ENCODE measurements around the gene NPAS3.

NPAS3 gene

GRCh38 chr14:33191855-33192254 lies 253.2 kb downstream of the NPAS3 start:
- no peaks in the 10 kb centered on the region for H3K27me3 ChIP-seq (replicated peaks; ENCODE audit: insufficient read depth, low read length)
- H3K4me3 ChIP-seq (ENCODE audit: low read length): no peak overlapping the region
- H2AFZ ChIP-seq (ENCODE audit: low read length): no peak overlapping the region
- TF ChIP-seq EZH2phosphoT487 (IDR thresholded peaks at IDR 0.05; ENCODE audit: low read length) (no peak), CTCF (IDR thresholded peaks at IDR 0.05; ENCODE audit: low read length) (no peak), EZH2 (optimal IDR thresholded peaks at IDR 0.05; ENCODE audit: low read depth, low read length) (no peak)
- H3K36me3 ChIP-seq (replicated peaks; ENCODE audit: insufficient read depth, low read length): no peaks in the 10 kb centered on the region
- H3K9ac ChIP-seq (ENCODE audit: low read length): no peak overlapping the region
- no peaks in the 10 kb centered on the region for H3F3A ChIP-seq (ENCODE audit: insufficient read depth, low read length)
- no peaks in the 10 kb centered on the region for H3K79me2 ChIP-seq (ENCODE audit: low read length)
- no peaks in the 10 kb centered on the region for H3K9me3 ChIP-seq (replicated peaks; ENCODE audit: insufficient read depth, low read length)
- no peak overlapping the region for H3K4me2 ChIP-seq (ENCODE audit: low read depth, low read length)
- H3K9me2 ChIP-seq (replicated peaks; ENCODE audit: insufficient read depth, low read length): no peaks in the 10 kb centered on the region
- H3K4me1 ChIP-seq (ENCODE audit: low read length): no peaks in the 10 kb centered on the region
- no peak for DNase-seq
- H4K20me1 ChIP-seq (ENCODE audit: insufficient read depth, low read length): no peaks in the 10 kb centered on the region
- H3K27ac ChIP-seq (ENCODE audit: low read length): no peak overlapping the region

- no peak for DNase-seq
- H3F3A ChIP-seq (ENCODE audit: insufficient read depth, low read length): no peaks in the 10 kb centered on the region
- no peaks in the 10 kb centered on the region for H3K9me3 ChIP-seq (replicated peaks; ENCODE audit: insufficient read depth, low read length)
- no peaks in the 10 kb centered on the region for H3K79me2 ChIP-seq (ENCODE audit: low read length)
- no peaks in the 10 kb centered on the region for H3K9me2 ChIP-seq (replicated peaks; ENCODE audit: insufficient read depth, low read length)
- H3K27me3 ChIP-seq (replicated peaks; ENCODE audit: insufficient read depth, low read length): no peaks in the 10 kb centered on the region
- no peaks in the 10 kb centered on the region for H3K36me3 ChIP-seq (replicated peaks; ENCODE audit: insufficient read depth, low read length)
- no peak overlapping the region for H3K4me3 ChIP-seq (ENCODE audit: low read length)
- H3K4me1 ChIP-seq (ENCODE audit: low read length): no peaks in the 10 kb centered on the region
- H3K9ac ChIP-seq (ENCODE audit: low read length): no peak overlapping the region
- H3K27ac ChIP-seq (ENCODE audit: low read length): no peak overlapping the region
- no peaks in the 10 kb centered on the region for H4K20me1 ChIP-seq (ENCODE audit: insufficient read depth, low read length)
- no peak overlapping the region for H2AFZ ChIP-seq (ENCODE audit: low read length)
- H3K4me2 ChIP-seq (ENCODE audit: low read depth, low read length): no peak overlapping the region
- no peak for TF ChIP-seq CTCF (IDR thresholded peaks at IDR 0.05; ENCODE audit: low read length)
- TF ChIP-seq EZH2phosphoT487 (IDR thresholded peaks at IDR 0.05; ENCODE audit: low read length): no peak
- no peak for TF ChIP-seq EZH2 (optimal IDR thresholded peaks at IDR 0.05; ENCODE audit: low read depth, low read length)
Measured at GRCh38 chr14:33194551-33194950, 255.9 kb downstream of the NPAS3 start.

GRCh38 chr14:33198684-33199083 lies 260.0 kb downstream of the NPAS3 start:
- H3K4me2 ChIP-seq (ENCODE audit: low read depth, low read length): no peak overlapping the region
- H4K20me1 ChIP-seq (ENCODE audit: insufficient read depth, low read length): no peaks in the 10 kb centered on the region
- no peak overlapping the region for H3K4me3 ChIP-seq (ENCODE audit: low read length)
- no peak for DNase-seq
- no peaks in the 10 kb centered on the region for H3K9me2 ChIP-seq (replicated peaks; ENCODE audit: insufficient read depth, low read length)
- no peak overlapping the region for H3K9ac ChIP-seq (ENCODE audit: low read length)
- TF ChIP-seq CTCF (IDR thresholded peaks at IDR 0.05; ENCODE audit: low read length): no peak
- no peak for TF ChIP-seq EZH2phosphoT487 (IDR thresholded peaks at IDR 0.05; ENCODE audit: low read length)
- no peak overlapping the region for H3K27ac ChIP-seq (ENCODE audit: low read length)
- H3K27me3 ChIP-seq (replicated peaks; ENCODE audit: insufficient read depth, low read length): no peaks in the 10 kb centered on the region
- no peaks in the 10 kb centered on the region for H3K4me1 ChIP-seq (ENCODE audit: low read length)
- H3K79me2 ChIP-seq (ENCODE audit: low read length): no peaks in the 10 kb centered on the region
- H3K36me3 ChIP-seq (replicated peaks; ENCODE audit: insufficient read depth, low read length): no peaks in the 10 kb centered on the region
- no peak overlapping the region for H2AFZ ChIP-seq (ENCODE audit: low read length)
- H3K9me3 ChIP-seq (replicated peaks; ENCODE audit: insufficient read depth, low read length): no peaks in the 10 kb centered on the region
- no peaks in the 10 kb centered on the region for H3F3A ChIP-seq (ENCODE audit: insufficient read depth, low read length)
